HUES64 (cell line): Measurements from ENCODE around the gene POLR3C.

Experiments used
- H3K27ac ChIP-seq: 2 replicates; pipeline ENCODE4 v1.7.0; 2013; ENCODE audit warnings: low read depth, low read length, inconsistent platforms
- H3K27me3 ChIP-seq: 2 replicates; pipeline ENCODE4 v1.6.1; 2013; ENCODE audit warnings: mild to moderate bottlenecking, low read length; ENCODE audit not compliant: insufficient read depth
- H3K36me3 ChIP-seq: 2 replicates; pipeline ENCODE4 v1.6.1; 2013; ENCODE audit warnings: mild to moderate bottlenecking, low read length; ENCODE audit not compliant: insufficient read depth
- H3K4me1 ChIP-seq: 2 replicates; pipeline ENCODE4 v1.6.1; 2013; ENCODE audit warnings: mild to moderate bottlenecking, low read length, moderate library complexity; ENCODE audit not compliant: insufficient read depth
- H3K4me3 ChIP-seq: 2 replicates; pipeline ENCODE4 v1.5.1; 2013; ENCODE audit warnings: mild to moderate bottlenecking, low read length, moderate library complexity
- H3K9ac ChIP-seq: 2 replicates; pipeline ENCODE4 v1.6.1; 2013; ENCODE audit warnings: mild to moderate bottlenecking, low read depth, low read length
- H3K9me3 ChIP-seq: 2 replicates; pipeline ENCODE4 v1.6.1; 2013; ENCODE audit warnings: low read depth, low read length; ENCODE audit not compliant: insufficient read depth
- WGBS: fragments of 150-250, 120-280 bp; methylation state at CpG from one replicate; pipeline ENCODE4 v1.1.7; 2013; ENCODE audit warnings: missing lambda C conversion rate; 5-methylcytosine and 5-hydroxymethylcytosine counted together

Gene POLR3C

DNA sequence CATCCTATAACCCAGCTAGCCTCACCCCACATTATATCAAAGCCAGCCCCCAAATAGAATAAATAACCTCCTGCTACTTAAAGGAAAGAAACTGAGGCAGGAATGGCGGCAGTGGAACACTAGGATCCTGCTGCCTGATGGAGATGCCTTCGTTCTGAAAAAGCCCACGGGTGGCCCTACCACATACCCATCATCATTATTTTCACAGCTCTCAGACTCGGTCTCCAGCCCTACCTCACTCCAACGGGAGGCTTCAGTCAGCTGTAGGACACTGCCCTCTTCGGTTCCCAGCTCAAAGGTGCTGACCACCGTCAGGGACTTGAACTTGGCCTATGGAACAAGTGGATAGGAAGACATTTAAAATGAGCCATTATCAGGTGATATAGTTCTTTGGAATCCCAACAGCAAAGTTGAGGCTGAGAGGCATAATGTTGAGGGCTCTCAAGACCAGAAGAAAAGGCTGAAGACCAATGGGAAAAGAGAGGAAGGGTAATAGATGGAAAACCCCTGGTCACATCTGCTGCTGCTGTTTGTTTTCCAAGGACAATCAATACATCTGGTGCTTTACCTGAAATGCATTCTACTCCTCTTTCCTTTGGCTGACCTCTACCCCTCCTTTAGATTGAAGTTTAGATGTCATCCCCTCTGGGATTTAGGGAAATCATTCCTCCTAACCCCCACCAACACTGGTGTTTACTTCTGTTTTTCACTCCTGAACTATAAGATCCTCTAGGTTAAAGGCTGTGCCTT lies 69.5 kb downstream of the POLR3C start:
- Histone ChIP-seq H3K27me3 (no peaks in the 10 kb centered on the region), H3K9me3 (no peaks in the 10 kb centered on the region), H3K9ac (no peak overlapping the region), H3K27ac (no peak overlapping the region), H3K4me3 (no peak overlapping the region), H3K36me3 (no peaks in the 10 kb centered on the region), H3K4me1 (peaks cover 14% of the 10 kb centered on the region)
- 90% methylated on average over 7 of the region's 7 CpGs for WGBS
